ENCODE results near the gene NSUN5. TPM values are rescaled to one million over a fixed set of nuclear protein-coding genes. Genes with fewer than 3 reads are reported as not detected.

The NSUN5 gene
- total and polyA plus RNA-seq, 2 of the 8 experiments (the other 6 are each of a cell fraction or from before 2014, with no cell fraction given), result 56.2 to 89.0 TPM

DNA sequence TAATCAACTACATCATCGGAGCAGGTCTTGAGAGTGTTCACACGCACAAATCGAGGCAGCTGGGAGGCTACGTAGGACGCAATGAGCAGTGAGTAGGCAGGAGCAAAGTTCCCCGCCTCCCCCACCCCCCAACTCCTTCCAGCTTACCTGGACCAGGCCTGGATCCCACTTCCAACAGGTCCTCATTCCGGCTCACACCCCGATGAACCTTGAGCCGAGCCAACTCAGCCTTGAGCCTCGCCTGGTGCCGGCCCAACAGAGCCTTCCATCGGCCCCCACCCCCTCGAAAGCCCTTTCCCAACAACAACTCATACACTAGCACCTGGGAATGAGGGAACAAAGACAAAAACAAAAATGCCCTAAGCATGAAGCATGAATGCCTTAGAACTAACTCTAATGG is 1.2 kb downstream of the NSUN5 start:
- H4K8ac ChIP-seq (ENCODE audit: extremely low read depth, insufficient read depth, low read length), result peak overlapping the region; percentile 31; the same call in 1 of the 2 replicates
- H4K5ac ChIP-seq (ENCODE audit: insufficient read length, low read depth, low read length), result no peak overlapping the region
- H2BK120ac ChIP-seq (replicated peaks; ENCODE audit: low read depth, low read length), result no peak overlapping the region
- peak overlapping the region; percentile 59 to 81 (median 72); a peak in 5 of 8 replicates for H3K4me3 ChIP-seq (ENCODE audit: extremely low read depth in 1 of 4, insufficient read depth in 2 of 4, low read depth in 3 of 4, low read length in 4 of 4)
- 84% methylated on average over 13 of the region's 13 CpGs; no CpG with 5 or more reads in 1 of the 2 experiments for WGBS, 2 experiments (ENCODE audit: extremely low coverage in 1 of 2, insufficient coverage in 1 of 2, insufficient read length in 1 of 2, insufficient replicate concordance in 2 of 2, low coverage in 1 of 2, low lambda C conversion rate in 2 of 2, missing lambda C conversion rate in 1 of 2)
- H2BK5ac ChIP-seq (ENCODE audit: low read depth, low read length), result no peak overlapping the region
- no peak for DNase-seq (ENCODE audit: low read depth in 1 of 2, low spot score in 2 of 2)
- H3K23me2 ChIP-seq (ENCODE audit: low read depth, low read length), result peaks cover 7% of the 10 kb centered on the region; the same call in 1 of the 2 replicates
- peaks cover 0 to 2% of the 10 kb centered on the region in 2 experiments for H4K20me1 ChIP-seq (replicated peaks in 1 of 2; ENCODE audit: control insufficient read depth in 1 of 2, insufficient read depth in 2 of 2, low read length in 2 of 2)
- H2AFZ ChIP-seq (ENCODE audit: low read length), result no peak overlapping the region
- no peak overlapping the region for H3K23ac ChIP-seq (ENCODE audit: insufficient read length)
- FAIRE-seq, result no peak
- H3K4ac ChIP-seq (replicated peaks; ENCODE audit: insufficient read length, low read depth, low read length), result no peak overlapping the region
- H3K14ac ChIP-seq (ENCODE audit: insufficient read length), result no peak overlapping the region
- H2AK5ac ChIP-seq (ENCODE audit: low read depth, low read length), result no peak overlapping the region
- H3K4me1 ChIP-seq (replicated peaks in 1 of 4; ENCODE audit: control insufficient read depth in 3 of 4, insufficient read depth in 4 of 4, low read length in 3 of 4), result no peaks in the 10 kb centered on the region; a peak in 2 of 7 replicates
- no peak overlapping the region for H3K27ac ChIP-seq (ENCODE audit: low read depth, low read length)
- no peak overlapping the region for H2BK15ac ChIP-seq (ENCODE audit: low read length)
- H3K18ac ChIP-seq (ENCODE audit: extremely low read depth, low read length), result no peak overlapping the region
- no peak overlapping the region for H3K56ac ChIP-seq (replicated peaks; ENCODE audit: insufficient read length, low read depth, low read length)
- H2BK12ac ChIP-seq (ENCODE audit: low read depth, low read length), result no peak overlapping the region
- H3K9ac ChIP-seq (replicated peaks in 1 of 4; ENCODE audit: extremely low read depth in 1 of 4, low read depth in 3 of 4, low read length in 3 of 4), result no peak overlapping the region
- no peaks in the 10 kb centered on the region; a peak in 1 of 7 replicates for H3K27me3 ChIP-seq (replicated peaks in 1 of 4; ENCODE audit: control insufficient read depth in 3 of 4, extremely low read depth in 1 of 4, insufficient read depth in 3 of 4, low read length in 3 of 4)
- H3K4me2 ChIP-seq (ENCODE audit: insufficient read depth in 1 of 2, low read depth in 2 of 2, low read length in 2 of 2), result peak overlapping the region; percentile 69 to 71
- no peak overlapping the region for H2BK20ac ChIP-seq (ENCODE audit: low read length)
- POLR2A ChIA-PET (ENCODE audit: partially characterized antibody), result interaction anchor here (1.6 kb wide), 1 partner anchor 131 kb away, joined by 3 read pairs; no protein-coding TSS in a partner anchor
- no peak for TF ChIP-seq POLR2AphosphoS5 (IDR thresholded peaks at IDR 0.05; ENCODE audit: low read depth, low read length)
- H4K91ac ChIP-seq (replicated peaks; ENCODE audit: insufficient read length, low read length), result no peak overlapping the region
- CTCF ChIA-PET (ENCODE audit: partially characterized antibody), result interaction anchor here (1.1 to 1.9 kb wide), 2 partner anchors 33 to 145 kb away, joined by 3 to 4 read pairs; no protein-coding TSS in a partner anchor
- peaks cover 3 to 21% of the 10 kb centered on the region in 2 experiments; a peak in 3 of 4 replicates for H3K79me2 ChIP-seq (ENCODE audit: control insufficient read depth in 1 of 2, insufficient read depth in 2 of 2, low read length in 2 of 2)
- H3K9me3 ChIP-seq (ENCODE audit: insufficient read depth in 2 of 2, low read depth in 1 of 2, low read length in 1 of 2), result no peaks in the 10 kb centered on the region
- peaks cover 7 to 34% (median 20%) of the 10 kb centered on the region in 4 experiments for H3K36me3 ChIP-seq (ENCODE audit: control insufficient read depth in 2 of 4, insufficient read depth in 4 of 4, low read length in 3 of 4)
- H3K79me1 ChIP-seq (ENCODE audit: low read depth, low read length), result peaks cover 2% of the 10 kb centered on the region; the same call in 1 of the 2 replicates
